Tongue (tissue), 2 donors: ENCODE results near the gene CTNNA1. TPM values are rescaled to one million over a fixed set of nuclear protein-coding genes. Genes with fewer than 3 reads are reported as not detected.
"Not testable (repeated sequence)": the region's sequence is repeated elsewhere in the genome, so short reads cannot be mapped to it uniquely, and the experiment has no call there.

ENCODE experiments used
- DNase-seq: peaks from one replicate; pipeline ENCODE4 v3.0.0-alpha.2; 2015
- total RNA-seq: library from RNA; depleted of rRNA; stranded (reverse); fragments of >200 nt; gene quantifications from one replicate; pipeline ENCODE4 v1.2.3, GENCODE V29; 2014

Gene CTNNA1
- total RNA-seq = 416 TPM

GRCh38 chr5:138752951-138753793 is at the start of gene CTNNA1:
TSS of gene CTNNA1 (plus strand) at chr5:138753425. CDS start at chr5:138781925, 28,500 bp downstream.
- peak; percentile 88 for DNase-seq

GRCh38 chr5:138703777-138704176 is 49.4 kb upstream of the CTNNA1 start:
- not testable (repeated sequence) for DNase-seq

GRCh38 chr5:138705007-138705406 is 48.2 kb upstream of the CTNNA1 start:
- DNase-seq = no peak

GRCh38 chr5:138705567-138705966 is 47.7 kb upstream of the CTNNA1 start:
- no peak for DNase-seq

- DNase-seq = no peak
Observed at GRCh38 chr5:138706655-138707480, 46.4 kb upstream of the CTNNA1 start.

- no peak for DNase-seq
Observed at GRCh38 chr5:138708791-138709190, 44.4 kb upstream of the CTNNA1 start.

GRCh38 chr5:138709202-138709601 is 44.0 kb upstream of the CTNNA1 start:
- no peak for DNase-seq

- DNase-seq = no peak
Observed at GRCh38 chr5:138711087-138711486, 42.1 kb upstream of the CTNNA1 start.

- DNase-seq = no peak
Observed at GRCh38 chr5:138711811-138712210, 41.4 kb upstream of the CTNNA1 start.

- no peak for DNase-seq
Observed at GRCh38 chr5:138712324-138712723, 40.9 kb upstream of the CTNNA1 start.

- no peak for DNase-seq
Observed at GRCh38 chr5:138712791-138713190, 40.4 kb upstream of the CTNNA1 start.

GRCh38 chr5:138713247-138713646 is 40.0 kb upstream of the CTNNA1 start:
- DNase-seq = no peak

GRCh38 chr5:138714694-138715093 is 38.5 kb upstream of the CTNNA1 start:
- no peak for DNase-seq

- not testable (repeated sequence) for DNase-seq
Observed at GRCh38 chr5:138715931-138716432, 37.2 kb upstream of the CTNNA1 start.

- DNase-seq = peak; percentile 11
Observed at GRCh38 chr5:138716456-138716924, 36.7 kb upstream of the CTNNA1 start.

- DNase-seq = no peak
Observed at GRCh38 chr5:138717399-138717798, 35.8 kb upstream of the CTNNA1 start.

- DNase-seq = peak; percentile 4
Observed at GRCh38 chr5:138719811-138720210, 33.4 kb upstream of the CTNNA1 start.

- no peak for DNase-seq
Observed at GRCh38 chr5:138720840-138721239, 32.4 kb upstream of the CTNNA1 start.

GRCh38 chr5:138721979-138722378 is 31.2 kb upstream of the CTNNA1 start:
- no peak for DNase-seq

- DNase-seq = no peak
Observed at GRCh38 chr5:138722544-138723177, 30.6 kb upstream of the CTNNA1 start.

GRCh38 chr5:138724470-138725146 is 28.6 kb upstream of the CTNNA1 start:
- peak; percentile 36 for DNase-seq
